CD4-positive, alpha-beta T cell treated with Interleukin-21 for 1 hour (primary cell): Measurements from ENCODE around the gene TWF2.

ENCODE experiments used
- DNase-seq: peaks from one replicate; pipeline ENCODE4 v3.0.0-alpha.2; 2020

Gene TWF2

GRCh38 chr3:52256622-52257021 lies 17.7 kb upstream of the TWF2 start:
- no peak for DNase-seq

DNA sequence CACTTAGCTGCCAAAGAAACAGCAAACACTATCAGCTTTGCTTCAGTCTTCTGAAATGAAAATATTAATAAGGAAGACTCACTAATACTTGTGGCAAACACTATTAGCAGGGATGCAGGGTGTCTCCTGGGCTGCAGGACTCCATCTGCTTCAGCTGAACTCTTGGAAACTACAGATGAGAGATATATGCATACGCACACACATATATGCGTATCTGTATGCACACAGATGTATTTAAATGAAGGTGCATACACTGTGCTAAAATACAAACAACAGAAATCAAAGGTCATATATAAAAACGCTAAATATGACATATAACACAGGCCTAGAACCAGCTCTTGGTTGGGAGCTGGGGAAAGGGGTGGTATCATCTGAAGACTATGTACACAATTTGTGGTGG lies 17.2 kb upstream of the TWF2 start:
- DNase-seq = no peak

DNA sequence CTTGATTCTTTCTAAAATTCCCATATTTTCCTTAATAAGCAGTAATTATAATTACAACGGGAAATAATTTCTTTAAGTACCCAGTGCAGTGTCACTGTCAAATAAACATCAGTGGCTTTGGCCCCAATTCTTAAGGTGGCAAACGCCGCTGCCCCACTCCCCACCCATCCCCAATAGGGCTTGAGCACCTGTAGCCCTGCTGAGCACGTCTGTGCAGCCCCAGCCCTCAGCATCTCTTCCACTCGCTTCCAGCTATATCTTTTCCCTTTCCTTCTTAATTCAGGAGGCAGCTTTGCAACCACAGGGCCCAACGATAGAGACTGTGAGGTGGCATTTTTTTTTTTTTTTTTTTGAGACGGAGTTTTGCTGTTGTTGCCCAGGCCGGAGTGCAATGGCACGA lies 15.7 kb upstream of the TWF2 start:
- no peak for DNase-seq

- peak; percentile 89 for DNase-seq
Observed at GRCh38 chr3:52253314-52254304, 14.7 kb upstream of the TWF2 start.

DNA sequence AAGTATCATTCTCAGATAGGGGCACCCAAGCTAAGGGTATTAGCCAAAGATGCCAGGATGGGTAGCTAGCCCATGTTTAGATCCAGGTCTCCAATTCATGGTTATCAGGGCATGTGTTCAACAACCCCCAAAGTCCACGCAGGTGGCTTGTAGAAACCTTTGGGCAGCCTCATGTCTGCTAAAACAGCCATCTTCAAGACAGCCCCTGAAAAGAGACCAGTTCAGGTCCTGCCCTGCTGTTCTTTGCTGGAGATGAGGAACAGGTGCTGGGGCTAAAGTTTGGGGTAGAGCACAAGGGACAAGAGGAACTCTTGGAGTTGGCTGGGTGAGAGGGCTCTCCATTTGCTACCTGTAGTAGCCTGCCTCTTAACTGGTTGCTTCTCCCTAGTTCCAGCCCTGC lies 11.2 kb upstream of the TWF2 start:
- no peak for DNase-seq

DNA sequence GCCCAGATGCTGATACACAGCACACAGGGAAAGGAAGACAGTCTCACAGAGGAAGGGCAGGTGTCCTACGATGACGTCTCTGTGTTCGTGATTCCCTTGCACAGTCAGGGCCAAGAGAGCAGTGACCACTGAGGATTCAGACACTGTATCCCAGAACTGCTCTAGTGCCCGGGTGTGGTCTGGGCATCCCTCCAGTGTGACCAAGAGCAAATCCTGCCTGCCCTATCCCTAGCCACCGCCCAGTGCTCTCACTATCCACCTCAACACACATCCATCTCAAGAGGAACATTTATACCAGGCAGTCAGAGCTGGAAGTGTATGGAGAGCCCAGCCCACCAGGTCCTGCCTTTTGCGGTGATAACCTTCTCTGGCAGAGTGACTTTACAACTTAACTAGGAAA lies 10.7 kb upstream of the TWF2 start:
- DNase-seq = no peak

GRCh38 chr3:52248816-52249547 lies 10.0 kb upstream of the TWF2 start:
- no peak for DNase-seq

DNA sequence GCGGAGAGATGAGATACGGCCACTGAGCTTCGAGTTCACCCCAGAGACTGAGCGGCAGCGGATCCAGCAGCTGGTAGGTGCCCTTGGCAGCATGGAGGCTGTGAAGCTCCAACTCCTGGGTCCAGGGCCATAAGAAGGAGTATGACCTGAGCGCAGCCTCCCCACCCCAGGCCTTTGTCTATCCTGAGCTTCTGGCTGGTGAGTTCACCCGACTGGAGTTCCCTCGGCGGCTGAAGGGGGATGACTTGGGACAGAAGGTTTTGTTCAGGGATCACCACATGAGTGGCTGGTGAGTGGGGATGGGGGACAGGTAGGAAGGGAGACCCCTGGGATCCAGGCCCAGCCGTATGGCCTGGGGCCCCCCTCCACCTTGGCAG lies 9.2 kb upstream of the TWF2 start:
- no peak for DNase-seq

DNA sequence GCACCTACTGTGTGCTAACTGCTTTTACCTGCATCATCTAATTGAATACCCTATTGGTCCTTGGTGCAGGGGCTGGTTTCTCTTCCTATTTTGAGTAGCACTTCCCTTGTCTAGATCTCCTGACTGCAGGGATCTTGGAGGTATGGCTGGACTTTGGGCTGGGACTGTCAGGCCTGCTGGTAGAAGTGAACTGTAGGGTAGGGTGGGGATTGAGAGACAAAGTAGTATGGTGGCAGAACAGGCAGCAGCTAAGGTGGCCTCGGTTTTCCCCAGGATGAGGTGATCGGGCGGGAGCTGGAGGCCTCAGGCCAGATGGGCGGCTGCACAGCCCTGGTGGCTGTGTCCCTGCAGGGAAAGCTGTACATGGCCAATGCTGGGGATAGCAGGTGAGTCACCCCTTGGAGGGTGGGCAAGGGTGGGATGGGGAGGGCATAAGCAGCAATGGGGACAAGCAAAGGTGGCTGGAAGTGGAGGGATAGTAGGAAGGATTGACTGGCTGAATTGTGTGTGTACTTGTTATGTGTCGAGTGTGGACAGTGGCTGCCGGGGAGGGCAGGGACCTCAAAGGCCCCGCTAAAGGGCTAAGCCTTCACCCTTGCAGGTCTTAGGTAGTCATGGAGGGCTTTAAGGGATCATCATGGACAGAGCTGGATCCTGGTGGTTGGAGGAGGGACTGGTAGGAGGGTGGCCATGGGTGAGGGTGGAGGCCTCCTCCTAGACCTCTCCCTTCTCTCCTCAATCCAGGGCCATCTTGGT lies 8.6 kb upstream of the TWF2 start:
- no peak for DNase-seq

- peak; percentile 30 for DNase-seq
Observed at GRCh38 chr3:52246728-52247408, 7.9 kb upstream of the TWF2 start.

DNA sequence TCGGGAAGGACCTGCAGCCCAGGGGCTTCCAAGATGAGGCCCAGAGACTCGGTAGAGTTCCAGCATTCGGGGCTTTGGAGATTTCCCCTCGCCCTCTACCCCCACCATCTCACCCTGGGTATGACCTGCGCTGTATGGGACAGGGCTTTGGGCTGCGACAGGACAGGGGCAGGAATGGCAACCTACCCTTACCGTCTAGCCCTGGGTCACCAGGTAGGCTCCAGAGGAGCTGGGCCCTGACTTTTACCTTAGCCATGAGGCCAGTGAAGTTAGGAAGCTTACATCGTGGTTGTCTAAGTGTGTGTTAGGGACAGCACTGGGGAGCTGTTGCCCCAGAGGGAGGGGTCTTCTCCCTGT lies 7.3 kb upstream of the TWF2 start:
- no peak for DNase-seq

- peak; percentile 80 for DNase-seq
Observed at GRCh38 chr3:52245322-52246263, 6.6 kb upstream of the TWF2 start, which contains the start of gene PPM1M. Gene PPM1M (plus strand): TSS chr3:52245759. CDS start chr3:52245825, 66 bp downstream.

GRCh38 chr3:52243791-52244628 lies 5.1 kb upstream of the TWF2 start:
- peak; percentile 42 for DNase-seq

- DNase-seq = no peak
Observed at GRCh38 chr3:52242039-52242438, 3.1 kb upstream of the TWF2 start.

GRCh38 chr3:52240886-52241370 lies 2.0 kb upstream of the TWF2 start:
- DNase-seq = no peak

- DNase-seq = peak; percentile 71
Observed at GRCh38 chr3:52240059-52240885, 1.3 kb upstream of the TWF2 start.

DNA sequence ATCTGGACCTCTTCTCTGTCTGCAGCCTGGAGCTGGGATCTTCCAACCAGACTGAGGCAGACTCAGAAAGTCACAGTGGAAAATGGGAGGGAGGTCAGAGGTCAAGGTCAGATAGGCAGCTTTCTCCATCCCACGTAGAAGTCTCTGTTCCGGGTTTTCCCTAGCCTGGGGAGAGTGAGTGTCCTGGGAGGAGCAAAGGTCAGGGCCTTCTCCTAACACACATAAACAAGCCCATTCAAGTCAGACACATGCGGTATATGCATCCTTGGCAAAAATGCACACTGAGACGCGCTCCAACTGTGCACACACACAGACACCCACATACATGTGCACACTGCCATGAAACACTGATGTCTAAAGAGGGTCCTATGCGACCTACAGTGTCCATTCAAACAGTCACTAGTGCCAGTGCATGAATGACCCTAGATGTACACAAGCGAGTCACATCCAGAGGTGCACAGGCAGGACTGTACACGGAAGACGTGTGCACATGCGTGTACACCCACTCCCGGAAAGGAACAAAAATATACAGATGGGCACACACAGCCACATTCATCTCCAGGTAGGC lies 681 bp downstream of the TWF2 start:
- no peak for DNase-seq

GRCh38 chr3:52237657-52238172 lies 1.2 kb downstream of the TWF2 start:
- no peak for DNase-seq
